Prostate gland (tissue), 2 donors: ENCODE data around the gene NR2C2. TPM values are rescaled to one million over a fixed set of nuclear protein-coding genes. Genes with fewer than 3 reads are reported as not detected.
A peak's percentile ranks its signal among the peaks of the same experiment; 100 is the strongest.

Source experiments
- DNase-seq: peaks from one replicate; pipeline ENCODE4 v3.0.0-alpha.2; 2019; ENCODE audit warnings: low spot score
- H3K27ac ChIP-seq, 2 donors: fragments of 200-600 bp; sonication (generic); 2 replicates each; pipeline ENCODE4 v1.5.1; 2017 to 2019
- H3K27me3 ChIP-seq: fragments of 200-600 bp; sonication (generic); replicated peaks from 2 replicates; pipeline ENCODE4 v1.5.1; 2019; ENCODE audit not compliant: insufficient read depth
- H3K36me3 ChIP-seq, 2 donors: fragments of 200-600 bp; sonication (generic); 1 replicate in 1 of 2; 2 replicates in 1 of 2; pipeline versions ENCODE4 v1.5.1 to v1.8.1; 2017 to 2019
- H3K4me1 ChIP-seq: fragments of 200-600 bp; sonication (generic); replicated peaks from 2 replicates; pipeline ENCODE4 v1.5.1; 2019
- H3K4me3 ChIP-seq, 2 donors: fragments of 200-600 bp; sonication (generic); 2 replicates each; pipeline ENCODE4 v1.5.1; 2017 to 2019
- H3K9me3 ChIP-seq: fragments of 200-600 bp; sonication (generic); 2 replicates; pipeline ENCODE4 v1.5.1; 2017
- POLR2A ChIP-seq: fragments of 450-650 bp; IDR thresholded peaks from one replicate; pipeline ENCODE4 v1.6.1; 2016; ENCODE audit warnings: antibody characterized with exemption, mild to moderate bottlenecking
- POLR2AphosphoS5 ChIP-seq: sonication (generic); formaldehyde crosslinking; IDR thresholded peaks from one replicate; pipeline ENCODE4 v1.6.1; 2017; ENCODE audit warnings: antibody characterized with exemption
- WGBS: methylation state at CpG from one replicate; pipeline ENCODE4 v1.1.5; 2018; 5-methylcytosine and 5-hydroxymethylcytosine counted together
- intact Hi-C: fragments of 100-400 bp; cut with DNase I; formaldehyde crosslinking; loops from one replicate; pipeline ENCODE4 v1.14.2; 2022
- total RNA-seq, 2 donors: library from RNA; depleted of rRNA; stranded (reverse); fragments of >200 nt; gene quantifications; one replicate each; pipeline ENCODE4 v1.1.0, GENCODE V29; 2016
- TF ChIP-seq, protein P1 (sequence below), 4 experiments: fragments of 200-600 bp in 2 of 4; fragments of 450-650 bp in 2 of 4; sonication (generic) in 2 of 4; IDR thresholded peaks; 1 replicate in 3 of 4; 2 replicates in 1 of 4; pipeline ENCODE4 v1.5.1; 2016 to 2019; ENCODE audit warnings: antibody characterized with exemption in 4 of 4, mild to moderate bottlenecking in 2 of 4, moderate library complexity in 2 of 4

Gene NR2C2
- total RNA-seq, 2 donors from 2014 or later = 36.8 to 78.5 TPM

- Histone ChIP-seq H3K27me3 (no peaks in the 10 kb centered on the region), H3K4me1 (no peaks in the 10 kb centered on the region), H3K4me3 (peak within 1 kb of the TSS; percentile 60 to 65), H3K36me3 (no peaks in the 10 kb centered on the region), H3K9me3 (no peaks in the 10 kb centered on the region), H3K27ac (peak within 1 kb of the TSS; percentile 68 to 73)
- under 1% methylated on average over 30 of the region's 69 CpGs for WGBS
- TF ChIP-seq, protein P1, sequence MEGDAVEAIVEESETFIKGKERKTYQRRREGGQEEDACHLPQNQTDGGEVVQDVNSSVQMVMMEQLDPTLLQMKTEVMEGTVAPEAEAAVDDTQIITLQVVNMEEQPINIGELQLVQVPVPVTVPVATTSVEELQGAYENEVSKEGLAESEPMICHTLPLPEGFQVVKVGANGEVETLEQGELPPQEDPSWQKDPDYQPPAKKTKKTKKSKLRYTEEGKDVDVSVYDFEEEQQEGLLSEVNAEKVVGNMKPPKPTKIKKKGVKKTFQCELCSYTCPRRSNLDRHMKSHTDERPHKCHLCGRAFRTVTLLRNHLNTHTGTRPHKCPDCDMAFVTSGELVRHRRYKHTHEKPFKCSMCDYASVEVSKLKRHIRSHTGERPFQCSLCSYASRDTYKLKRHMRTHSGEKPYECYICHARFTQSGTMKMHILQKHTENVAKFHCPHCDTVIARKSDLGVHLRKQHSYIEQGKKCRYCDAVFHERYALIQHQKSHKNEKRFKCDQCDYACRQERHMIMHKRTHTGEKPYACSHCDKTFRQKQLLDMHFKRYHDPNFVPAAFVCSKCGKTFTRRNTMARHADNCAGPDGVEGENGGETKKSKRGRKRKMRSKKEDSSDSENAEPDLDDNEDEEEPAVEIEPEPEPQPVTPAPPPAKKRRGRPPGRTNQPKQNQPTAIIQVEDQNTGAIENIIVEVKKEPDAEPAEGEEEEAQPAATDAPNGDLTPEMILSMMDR (IDR thresholded peaks at IDR 0.05) = peak in 1 of 4 experiments; percentile 27
- peak; percentile 98 for TF ChIP-seq POLR2AphosphoS5
- TF ChIP-seq POLR2A = peak; percentile 75
- peak; percentile 83 for DNase-seq
- intact Hi-C loops = no loop called here
Measured at GRCh38 chr3:15064835-15065549, 117.6 kb downstream of the NR2C2 start, which contains the start of gene MRPS25. TSS of gene MRPS25 (minus strand) at chr3:15065315. CDS start at chr3:15065194, 121 bp downstream.

DNA sequence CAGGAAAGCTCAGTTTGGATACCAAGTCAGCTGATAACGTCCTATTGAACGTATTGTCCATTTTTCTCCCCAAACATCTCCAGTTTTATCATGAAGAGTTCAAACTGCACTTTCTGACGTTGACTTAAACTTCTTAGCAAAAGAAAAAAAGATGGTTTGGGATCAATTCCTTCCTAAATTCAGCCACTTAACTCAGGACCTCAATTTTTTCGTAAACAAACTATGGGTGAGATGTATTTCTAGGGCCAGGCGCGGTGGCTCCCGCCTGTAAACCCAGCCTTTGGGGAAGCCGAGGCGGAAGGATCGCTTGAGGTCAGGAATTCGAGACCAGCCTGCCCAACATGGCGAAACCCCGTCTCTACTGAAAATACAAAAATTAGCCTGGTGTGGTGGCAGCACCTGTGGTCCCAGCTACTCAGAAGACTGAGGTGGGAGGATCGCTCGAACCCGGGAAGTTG lies 118.2 kb downstream of the NR2C2 start:
- Histone ChIP-seq H3K4me3 (peak overlapping the region; percentile 60 to 65), H3K9me3 (no peaks in the 10 kb centered on the region), H3K27ac (no peak overlapping the region), H3K36me3 (no peaks in the 10 kb centered on the region), H3K27me3 (no peaks in the 10 kb centered on the region), H3K4me1 (no peaks in the 10 kb centered on the region)
- intact Hi-C loops = no loop called here
- no peak for DNase-seq
- 53% methylated on average over 16 of the region's 16 CpGs for WGBS
- TF ChIP-seq POLR2A = no peak
- TF ChIP-seq, protein P1 (IDR thresholded peaks at IDR 0.05) = no peak
- no peak for TF ChIP-seq POLR2AphosphoS5

GRCh38 chr3:15066467-15066866 lies 119.1 kb downstream of the NR2C2 start:
- Histone ChIP-seq H3K36me3 (no peaks in the 10 kb centered on the region), H3K9me3 (no peaks in the 10 kb centered on the region), H3K27me3 (no peaks in the 10 kb centered on the region), H3K4me1 (no peaks in the 10 kb centered on the region), H3K4me3 (no peak overlapping the region), H3K27ac (no peak overlapping the region)
- intact Hi-C loops = no loop called here
- no peak for TF ChIP-seq POLR2AphosphoS5
- no peak for TF ChIP-seq POLR2A
- WGBS = 95% methylated on average over 3 of the region's 3 CpGs
- no peak for DNase-seq

DNA sequence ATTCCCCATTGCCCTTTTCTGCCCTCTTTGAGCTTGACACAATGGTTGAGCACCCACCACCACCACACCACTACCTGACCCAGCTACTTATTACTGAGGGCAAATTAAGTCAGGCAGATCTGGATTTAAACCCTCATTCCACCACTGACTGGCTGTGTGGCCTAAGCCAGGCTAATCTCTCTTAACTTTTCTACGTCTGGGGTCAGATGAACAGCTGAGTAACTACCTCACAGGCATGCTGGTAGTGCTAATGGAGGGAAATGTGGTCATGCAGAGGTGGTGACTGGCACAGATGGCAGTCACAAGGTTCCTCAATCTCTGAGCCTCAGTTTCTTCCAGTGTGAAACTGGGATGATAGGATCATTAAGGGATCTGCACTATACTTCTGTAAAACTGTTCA lies 122.1 kb downstream of the NR2C2 start:
- Histone ChIP-seq H3K36me3 (peaks cover 7 to 9% of the 10 kb centered on the region in 2 donors), H3K4me1 (no peaks in the 10 kb centered on the region), H3K4me3 (no peak overlapping the region), H3K9me3 (no peaks in the 10 kb centered on the region), H3K27ac (no peak overlapping the region), H3K27me3 (no peaks in the 10 kb centered on the region)
- DNase-seq = no peak
- intact Hi-C loops = no loop called here
- TF ChIP-seq POLR2A (no peak), POLR2AphosphoS5 (no peak)
- TF ChIP-seq, protein P1 (IDR thresholded peaks at IDR 0.05) = no peak
- 81% methylated on average over 1 of the region's 1 CpG for WGBS

DNA sequence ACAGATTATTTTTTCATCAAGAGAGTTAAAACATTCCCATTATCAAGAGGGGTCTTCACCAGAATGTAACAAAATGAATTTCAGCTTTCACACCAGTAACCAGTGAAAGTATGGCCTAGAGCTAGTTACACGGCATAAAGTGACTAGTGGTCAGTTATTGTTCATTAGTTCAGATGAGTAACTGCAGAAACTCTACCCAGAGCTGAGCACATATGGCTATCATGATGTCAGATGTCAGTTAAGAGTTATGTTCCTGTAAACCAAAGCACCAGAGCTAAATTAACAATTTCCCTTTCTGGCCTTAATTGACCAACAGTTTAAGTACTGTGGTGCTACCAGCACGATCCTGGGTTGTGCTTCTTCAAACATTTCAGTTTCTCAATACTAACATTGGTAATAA lies 124.3 kb downstream of the NR2C2 start:
- intact Hi-C loops = no loop called here
- DNase-seq = no peak
- TF ChIP-seq, protein P1 (IDR thresholded peaks at IDR 0.05) = no peak
- TF ChIP-seq POLR2A (no peak), POLR2AphosphoS5 (no peak)
- WGBS = 88% methylated on average over 2 of the region's 2 CpGs
- Histone ChIP-seq H3K9me3 (no peaks in the 10 kb centered on the region), H3K27ac (no peak overlapping the region), H3K27me3 (no peaks in the 10 kb centered on the region), H3K4me1 (no peaks in the 10 kb centered on the region), H3K36me3 (peaks cover 13 to 21% of the 10 kb centered on the region in 2 donors), H3K4me3 (no peak overlapping the region)
